ENCODE measurements around the gene CFAP45. TPM values are rescaled to one million over a fixed set of nuclear protein-coding genes. Genes with fewer than 3 reads are reported as not detected.

Gene CFAP45
- polyA plus RNA-seq, 1 of the 3 experiments (the other 2 are of a cell fraction): 0.74 TPM

DNA sequence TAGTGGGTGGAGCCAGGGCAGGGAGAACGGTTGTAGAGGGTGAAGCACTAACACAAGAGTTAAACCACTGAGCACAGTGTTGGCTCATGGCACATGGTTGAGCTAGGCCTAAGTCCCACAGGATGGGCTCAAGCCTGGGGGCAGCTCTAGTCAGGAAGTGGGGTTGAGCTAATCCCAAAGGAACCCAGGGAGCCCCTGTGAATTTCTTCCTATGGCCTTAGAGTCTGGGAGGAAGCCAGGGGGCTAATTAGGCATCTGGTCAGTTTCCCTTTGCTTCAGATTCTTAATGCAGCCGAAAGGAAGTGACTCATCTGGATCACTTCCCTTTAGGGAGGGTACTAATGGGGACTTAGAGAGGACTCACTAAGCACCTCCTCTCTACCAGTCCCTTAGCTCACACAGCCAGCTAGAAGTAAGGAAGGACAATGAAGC lies 10.1 kb downstream of the CFAP45 start (continued):
- TF ChIP-seq, protein P1, sequence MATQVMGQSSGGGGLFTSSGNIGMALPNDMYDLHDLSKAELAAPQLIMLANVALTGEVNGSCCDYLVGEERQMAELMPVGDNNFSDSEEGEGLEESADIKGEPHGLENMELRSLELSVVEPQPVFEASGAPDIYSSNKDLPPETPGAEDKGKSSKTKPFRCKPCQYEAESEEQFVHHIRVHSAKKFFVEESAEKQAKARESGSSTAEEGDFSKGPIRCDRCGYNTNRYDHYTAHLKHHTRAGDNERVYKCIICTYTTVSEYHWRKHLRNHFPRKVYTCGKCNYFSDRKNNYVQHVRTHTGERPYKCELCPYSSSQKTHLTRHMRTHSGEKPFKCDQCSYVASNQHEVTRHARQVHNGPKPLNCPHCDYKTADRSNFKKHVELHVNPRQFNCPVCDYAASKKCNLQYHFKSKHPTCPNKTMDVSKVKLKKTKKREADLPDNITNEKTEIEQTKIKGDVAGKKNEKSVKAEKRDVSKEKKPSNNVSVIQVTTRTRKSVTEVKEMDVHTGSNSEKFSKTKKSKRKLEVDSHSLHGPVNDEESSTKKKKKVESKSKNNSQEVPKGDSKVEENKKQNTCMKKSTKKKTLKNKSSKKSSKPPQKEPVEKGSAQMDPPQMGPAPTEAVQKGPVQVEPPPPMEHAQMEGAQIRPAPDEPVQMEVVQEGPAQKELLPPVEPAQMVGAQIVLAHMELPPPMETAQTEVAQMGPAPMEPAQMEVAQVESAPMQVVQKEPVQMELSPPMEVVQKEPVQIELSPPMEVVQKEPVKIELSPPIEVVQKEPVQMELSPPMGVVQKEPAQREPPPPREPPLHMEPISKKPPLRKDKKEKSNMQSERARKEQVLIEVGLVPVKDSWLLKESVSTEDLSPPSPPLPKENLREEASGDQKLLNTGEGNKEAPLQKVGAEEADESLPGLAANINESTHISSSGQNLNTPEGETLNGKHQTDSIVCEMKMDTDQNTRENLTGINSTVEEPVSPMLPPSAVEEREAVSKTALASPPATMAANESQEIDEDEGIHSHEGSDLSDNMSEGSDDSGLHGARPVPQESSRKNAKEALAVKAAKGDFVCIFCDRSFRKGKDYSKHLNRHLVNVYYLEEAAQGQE (IDR thresholded peaks at IDR 0.05; ENCODE audit: low read depth, low read length): no peak

DNA sequence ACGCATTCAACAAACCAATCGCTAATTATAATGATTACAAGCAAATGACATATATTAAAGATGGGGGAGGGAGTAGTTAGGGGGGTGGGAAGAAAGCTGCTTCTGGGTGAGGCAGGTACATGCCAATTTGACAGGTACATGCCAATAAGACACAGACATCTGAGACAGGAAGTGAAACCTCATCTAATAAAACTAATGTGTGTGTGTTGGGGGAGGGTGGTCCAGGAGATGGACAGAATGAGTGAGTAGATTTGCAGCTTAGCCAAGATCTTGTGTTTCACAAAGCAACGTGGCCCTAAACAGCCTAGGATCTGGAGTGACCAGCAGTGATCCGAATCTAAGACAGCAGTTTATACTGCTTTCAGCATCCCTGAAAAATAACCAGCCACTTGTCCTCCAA lies 10.8 kb downstream of the CFAP45 start:
- Histone ChIP-seq H2AFZ (ENCODE audit: low read depth) (no peak overlapping the region; the same call in 1 of the 2 replicates), H3F3A (replicated peaks; ENCODE audit: insufficient read depth) (peaks cover 9% of the 10 kb centered on the region), H3K27me3 (ENCODE audit: insufficient read depth) (no peaks in the 10 kb centered on the region), H3K9me2 (no peaks in the 10 kb centered on the region), H3K4me1 (ENCODE audit: control insufficient read depth in 1 of 2, insufficient read depth in 2 of 2, low read depth in 1 of 2, low read length in 1 of 2) (peaks cover 13 to 25% of the 10 kb centered on the region in 2 experiments), H4K20me1 (ENCODE audit: insufficient read depth) (no peaks in the 10 kb centered on the region), H3K9ac (no peak overlapping the region; the same call in 1 of the 2 replicates), H3K27ac (ENCODE audit: low read depth in 2 of 2, low read length in 1 of 2) (peak overlapping the region; percentile 78 to 94), H3K4me3 (ENCODE audit: low read depth in 2 of 2, low read length in 1 of 2) (no peak overlapping the region), H3K36me3 (replicated peaks in 1 of 2; ENCODE audit: control insufficient read depth in 1 of 2, insufficient read depth in 2 of 2, low read length in 1 of 2) (no peaks in the 10 kb centered on the region), H3K79me2 (ENCODE audit: insufficient read depth) (no peaks in the 10 kb centered on the region), H3K9me3 (no peaks in the 10 kb centered on the region), H3K4me2 (0 out of 2 replicates have a peak overlapping the region, but pooled peaks have one; percentile 23)
- CTCF ChIA-PET: interaction anchor here (0.9 to 14.6 kb wide), 15 partner anchors 9 to 678 kb away, joined by 3 to 533 read pairs (median 7); partner anchors contain the start of genes DUSP23 and FCRL6
- DNase-seq: no peak
- TF ChIP-seq EP300 (IDR thresholded peaks at IDR 0.05; ENCODE audit: borderline replicate concordance in 1 of 2, low read depth in 1 of 2, low read length in 1 of 2): no peak
- TF ChIP-seq PBX3 (IDR thresholded peaks at IDR 0.05): no peak
- TF ChIP-seq TEAD4 (IDR thresholded peaks at IDR 0.05; ENCODE audit: borderline replicate concordance, insufficient read depth): no peak
- TF ChIP-seq CHD2 (IDR thresholded peaks at IDR 0.05; ENCODE audit: low read length, partially characterized antibody): no peak
- no peak for TF ChIP-seq TAF1 (IDR thresholded peaks at IDR 0.05; ENCODE audit: borderline replicate concordance, low read depth, low read length)
- TF ChIP-seq NRF1 (IDR thresholded peaks at IDR 0.05; ENCODE audit: low read depth, low read length): no peak
- no peak for TF ChIP-seq GABPA (IDR thresholded peaks at IDR 0.05; ENCODE audit: low read depth)
- TF ChIP-seq YY1 (IDR thresholded peaks at IDR 0.05; ENCODE audit: low read depth): no peak
- no peak for TF ChIP-seq RCOR1 (IDR thresholded peaks at IDR 0.05; ENCODE audit: low read length)
- no peak for TF ChIP-seq USF1 (IDR thresholded peaks at IDR 0.05; ENCODE audit: borderline replicate concordance, low read depth)
- no peak for TF ChIP-seq POLR2AphosphoS5 (IDR thresholded peaks at IDR 0.05; ENCODE audit: low read depth, low read length)
- TF ChIP-seq FOSL2 (IDR thresholded peaks at IDR 0.05; ENCODE audit: borderline replicate concordance, low read depth): no peak
- no peak for TF ChIP-seq GATA2 (CRISPR knock-in tag; IDR thresholded peaks at IDR 0.05)
- TF ChIP-seq, protein P1 (IDR thresholded peaks at IDR 0.05; ENCODE audit: low read depth, low read length): no peak
- no peak for TF ChIP-seq IRF3 (IDR thresholded peaks at IDR 0.05; ENCODE audit: low read depth, low read length)
- no peak for TF ChIP-seq RFX5 (IDR thresholded peaks at IDR 0.05; ENCODE audit: low read length)
- no peak for TF ChIP-seq JUND (IDR thresholded peaks at IDR 0.05)
- TF ChIP-seq, protein P2, sequence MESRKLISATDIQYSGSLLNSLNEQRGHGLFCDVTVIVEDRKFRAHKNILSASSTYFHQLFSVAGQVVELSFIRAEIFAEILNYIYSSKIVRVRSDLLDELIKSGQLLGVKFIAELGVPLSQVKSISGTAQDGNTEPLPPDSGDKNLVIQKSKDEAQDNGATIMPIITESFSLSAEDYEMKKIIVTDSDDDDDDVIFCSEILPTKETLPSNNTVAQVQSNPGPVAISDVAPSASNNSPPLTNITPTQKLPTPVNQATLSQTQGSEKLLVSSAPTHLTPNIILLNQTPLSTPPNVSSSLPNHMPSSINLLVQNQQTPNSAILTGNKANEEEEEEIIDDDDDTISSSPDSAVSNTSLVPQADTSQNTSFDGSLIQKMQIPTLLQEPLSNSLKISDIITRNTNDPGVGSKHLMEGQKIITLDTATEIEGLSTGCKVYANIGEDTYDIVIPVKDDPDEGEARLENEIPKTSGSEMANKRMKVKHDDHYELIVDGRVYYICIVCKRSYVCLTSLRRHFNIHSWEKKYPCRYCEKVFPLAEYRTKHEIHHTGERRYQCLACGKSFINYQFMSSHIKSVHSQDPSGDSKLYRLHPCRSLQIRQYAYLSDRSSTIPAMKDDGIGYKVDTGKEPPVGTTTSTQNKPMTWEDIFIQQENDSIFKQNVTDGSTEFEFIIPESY (IDR thresholded peaks at IDR 0.05; ENCODE audit: borderline replicate concordance, low read depth): no peak
- 92% methylated on average over 4 of the region's 4 CpGs for WGBS (ENCODE audit: low lambda C conversion rate)
- POLR2A ChIA-PET: no interaction called here

Measured in SK-N-SH (cell line).